GM10266 (cell line): Measurements from ENCODE around the gene LDLRAD1.

Experiments
- DNase-seq: peaks from one replicate; pipeline ENCODE4 v3.0.0; 2012; ENCODE audit errors: extremely low spot score
- CTCF ChIP-seq: IDR thresholded peaks from 2 replicates; pipeline ENCODE4 v1.5.1; 2012; ENCODE audit warnings: mild to moderate bottlenecking, low read depth; ENCODE audit not compliant: control insufficient read depth, insufficient read depth; ENCODE audit errors: missing control alignments

Gene LDLRAD1

GRCh38 chr1:53986458-53986857, 31.5 kb downstream of the LDLRAD1 start:
- TF ChIP-seq CTCF: no peak
- DNase-seq: no peak

GRCh38 chr1:53984726-53985125, 33.3 kb downstream of the LDLRAD1 start:
- DNase-seq: no peak
- TF ChIP-seq CTCF: no peak

- no peak for DNase-seq
- TF ChIP-seq CTCF: no peak
These were observed 35.3 kb downstream of the LDLRAD1 start for GRCh38 chr1:53982763-53983104.

- no peak for DNase-seq
- TF ChIP-seq CTCF: no peak
These were observed 35.8 kb downstream of the LDLRAD1 start for GRCh38 chr1:53982034-53982762.

- no peak for TF ChIP-seq CTCF
- DNase-seq: no peak
These were observed 36.8 kb downstream of the LDLRAD1 start for GRCh38 chr1:53981220-53981619.

- no peak for TF ChIP-seq CTCF
- no peak for DNase-seq
These were observed 38.1 kb downstream of the LDLRAD1 start for GRCh38 chr1:53979712-53980450.

- no peak for DNase-seq
These were observed 42.1 kb downstream of the LDLRAD1 start for GRCh38 chr1:53975861-53976260.

More at GRCh38 chr1:53975861-53976260, 42.1 kb downstream of the LDLRAD1 start:
- no peak for TF ChIP-seq CTCF
